Activated CD8-positive, alpha-beta memory T cell treated with anti-CD3 and anti-CD28 coated beads, Interleukin-2, amount 50 U/mL, for 24 hours (primary cell): ENCODE data around the gene ROCK2.
"Not testable (repeated sequence)": the region's sequence is repeated elsewhere in the genome, so short reads cannot be mapped to it uniquely, and the experiment has no call there.

Source experiments
- DNase-seq: peaks from one replicate; pipeline ENCODE4 v3.0.0-alpha.2; 2020; ENCODE audit errors: extremely low read depth

ROCK2 gene

DNA sequence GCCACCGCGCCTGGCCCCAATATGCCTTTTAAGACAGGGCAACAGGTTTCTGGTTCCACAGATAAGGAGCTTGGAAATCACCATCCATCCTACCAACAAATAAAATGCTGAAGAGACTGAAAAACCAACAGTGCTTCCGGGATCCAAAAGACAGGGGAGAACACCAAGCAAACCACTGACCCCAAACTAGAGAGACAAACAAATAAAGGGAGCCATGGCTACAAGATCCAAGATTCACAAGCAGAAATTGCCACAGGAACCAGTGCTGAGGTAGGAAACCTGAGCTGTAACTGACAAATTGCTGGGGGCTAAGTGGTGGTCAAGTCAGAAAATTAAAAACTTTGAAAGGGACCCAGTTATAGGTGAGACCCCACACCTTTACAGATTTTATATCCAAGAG lies 76.5 kb downstream of the ROCK2 start:
- no peak for DNase-seq

DNA sequence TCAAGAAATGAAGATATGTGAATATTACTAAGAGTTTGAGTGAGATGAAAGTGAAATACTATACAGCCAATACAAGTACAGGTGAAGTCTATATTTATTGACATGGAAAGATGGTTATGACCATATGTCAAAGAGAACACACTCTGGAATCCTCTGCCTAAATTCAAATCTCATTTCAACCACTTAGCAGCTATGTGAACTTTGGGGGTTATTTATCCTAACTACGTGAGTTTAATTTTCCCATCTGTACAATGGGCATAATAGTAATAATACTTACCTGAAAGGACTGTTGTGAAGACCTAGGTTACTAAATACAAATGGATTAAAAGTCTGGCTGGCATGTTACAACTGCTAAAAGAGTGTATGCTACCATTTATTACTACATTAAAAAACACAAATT lies 79.6 kb downstream of the ROCK2 start:
- DNase-seq: no peak

DNA sequence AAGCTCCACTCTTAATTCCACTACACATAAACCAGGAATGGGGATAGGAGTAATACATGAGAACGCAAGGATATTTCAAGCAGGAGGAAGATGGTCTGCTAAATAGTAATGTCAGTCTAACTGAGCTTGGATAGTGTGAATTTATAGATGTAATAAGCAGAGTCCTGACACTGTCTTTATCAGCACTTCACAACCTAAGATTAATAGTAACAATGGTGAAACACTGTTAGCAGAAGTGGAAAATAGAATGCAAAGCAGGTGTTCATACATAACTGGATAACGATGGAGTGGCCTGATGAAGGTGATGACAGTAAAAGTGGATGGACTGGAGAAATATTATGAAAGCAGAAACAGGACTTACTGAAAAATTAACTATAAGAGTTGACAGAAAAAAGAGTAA lies 80.4 kb downstream of the ROCK2 start:
- DNase-seq: no peak

GRCh38 chr2:11263177-11263576 lies 81.3 kb downstream of the ROCK2 start:
- no peak for DNase-seq

GRCh38 chr2:11262438-11262837 lies 82.0 kb downstream of the ROCK2 start:
- not testable (repeated sequence) for DNase-seq

DNA sequence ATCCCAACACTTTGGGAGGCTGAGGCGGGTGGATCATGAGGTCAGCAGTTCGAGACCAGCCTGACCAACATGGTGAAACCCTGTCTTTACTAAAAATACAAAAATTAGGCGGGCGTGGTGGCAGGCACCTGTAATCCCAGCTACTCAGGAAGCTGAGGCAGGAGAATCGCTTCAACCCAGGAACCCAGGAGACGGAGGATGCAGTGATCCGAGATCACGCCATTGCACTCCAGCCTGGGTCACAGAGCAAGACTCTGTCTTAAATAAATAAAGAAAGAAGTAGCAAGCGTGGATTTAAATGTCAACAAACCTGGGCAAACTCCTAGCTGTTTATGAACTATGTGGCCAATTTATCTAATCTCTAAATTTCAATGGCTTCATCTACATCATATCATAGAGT lies 82.9 kb downstream of the ROCK2 start:
- not testable (repeated sequence) for DNase-seq

DNA sequence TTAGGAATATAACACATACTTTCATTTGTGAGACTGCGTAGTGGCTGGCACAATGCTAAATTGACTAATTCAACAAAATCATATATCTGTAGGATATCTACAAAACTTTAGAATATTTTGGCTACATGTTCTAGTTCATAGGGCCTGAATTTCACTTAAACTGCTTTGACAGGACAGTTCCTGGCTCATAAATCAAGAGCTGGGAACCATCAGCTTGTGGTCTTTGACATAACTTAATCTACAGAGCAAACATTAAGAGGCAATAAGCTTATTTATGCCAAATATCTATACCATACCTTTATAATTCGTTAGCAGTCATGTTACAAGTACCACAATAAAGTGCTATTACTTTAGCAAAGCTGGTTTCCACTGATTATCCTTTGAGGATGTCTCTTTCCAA lies 83.5 kb downstream of the ROCK2 start:
- no peak for DNase-seq

DNA sequence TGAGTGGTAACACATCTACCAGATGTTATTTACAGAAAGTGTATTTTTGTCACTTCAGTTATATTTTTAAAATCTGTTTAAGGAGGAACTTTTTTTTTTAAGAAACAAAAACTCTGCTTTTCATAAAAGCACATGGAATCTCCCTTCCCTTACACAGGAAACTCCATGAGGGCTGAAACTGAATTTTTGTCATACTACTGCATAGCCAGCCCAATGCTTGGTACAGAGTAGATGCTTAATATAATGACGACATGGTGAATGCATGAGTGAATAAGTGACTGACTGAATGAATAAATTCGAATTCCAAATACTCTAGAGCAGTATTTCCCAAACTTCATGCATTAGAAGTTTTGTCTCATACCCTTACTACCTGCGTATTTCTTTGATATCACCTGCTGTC lies 86.5 kb downstream of the ROCK2 start:
- no peak for DNase-seq

GRCh38 chr2:11257078-11257477 lies 87.4 kb downstream of the ROCK2 start:
- no peak for DNase-seq

DNA sequence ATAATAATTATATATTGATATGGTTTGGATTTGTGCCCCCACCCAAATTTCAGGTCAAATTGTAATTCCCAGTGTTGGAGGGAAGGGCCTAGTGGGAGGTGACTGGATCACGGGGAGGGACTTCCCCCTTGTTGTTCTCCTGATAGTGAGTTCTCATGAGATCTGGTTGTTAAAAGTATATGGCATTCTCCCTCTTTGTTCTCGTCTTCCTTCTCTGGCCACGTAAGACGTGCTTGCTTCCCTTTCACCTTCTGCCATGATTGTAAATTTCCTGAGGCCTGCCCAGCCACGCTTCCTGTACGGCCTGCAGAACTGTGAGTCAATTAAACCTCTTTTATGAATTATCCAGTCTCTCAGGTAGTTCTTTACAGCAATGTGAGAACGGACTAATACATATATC lies 88.3 kb downstream of the ROCK2 start:
- no peak for DNase-seq

- no peak for DNase-seq
Measured at GRCh38 chr2:11254100-11254536, 90.3 kb downstream of the ROCK2 start.

- not testable (repeated sequence) for DNase-seq
Measured at GRCh38 chr2:11252458-11252857, 92.0 kb downstream of the ROCK2 start.

DNA sequence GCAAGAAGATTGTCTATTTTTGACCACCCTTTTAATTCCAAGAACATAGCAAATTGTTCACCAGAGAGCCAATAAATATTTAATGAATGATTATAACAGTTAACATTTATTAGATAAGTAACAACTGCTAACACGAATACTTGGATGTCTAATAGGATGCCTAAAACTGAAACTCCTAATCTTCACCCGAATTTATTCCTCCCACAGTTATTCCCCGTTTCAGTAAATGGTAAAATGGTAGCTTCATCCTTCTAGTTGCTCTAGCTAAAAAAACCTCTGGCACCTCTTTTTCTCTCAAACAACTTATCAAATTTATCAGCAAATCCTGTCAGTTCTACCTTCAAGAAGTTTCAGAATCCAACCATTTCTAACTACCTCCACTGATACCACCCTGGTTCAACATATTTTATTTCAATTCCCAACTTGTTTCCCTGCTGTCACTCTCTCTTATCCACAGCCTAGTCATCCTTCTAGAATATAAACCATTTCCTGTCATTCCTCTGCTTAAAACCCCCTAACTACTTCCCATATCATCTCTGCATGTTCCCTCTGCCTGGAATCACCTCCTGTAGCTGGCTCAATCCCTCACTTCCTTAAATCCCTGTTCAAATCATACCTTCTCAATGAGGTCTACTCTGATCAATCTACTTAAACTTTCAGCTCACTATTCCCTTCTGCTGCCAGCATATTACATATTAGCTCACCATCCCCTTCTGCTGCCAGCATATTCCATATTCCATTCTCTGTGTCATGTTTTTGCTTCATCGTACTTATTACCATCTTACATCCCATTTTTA lies 93.8 kb downstream of the ROCK2 start:
- DNase-seq: no peak

DNA sequence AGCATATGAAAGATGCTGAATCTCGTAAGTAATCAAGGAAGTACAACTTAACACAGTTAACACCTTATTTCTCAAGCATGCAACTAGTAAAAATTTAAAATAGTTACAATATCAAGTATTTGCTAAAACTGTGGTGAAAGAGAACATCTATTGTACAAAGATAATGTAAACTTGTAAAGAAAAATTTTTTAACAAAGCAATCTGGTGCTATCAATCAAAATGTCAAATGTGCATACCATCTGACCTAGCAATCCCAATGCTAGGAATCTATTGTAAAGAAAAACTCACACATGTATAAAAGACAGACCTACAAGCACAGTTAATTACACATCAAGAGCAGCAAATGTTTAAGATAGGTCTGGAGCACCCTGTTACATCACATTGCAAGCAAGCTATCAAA lies 99.1 kb downstream of the ROCK2 start:
- no peak for DNase-seq

DNA sequence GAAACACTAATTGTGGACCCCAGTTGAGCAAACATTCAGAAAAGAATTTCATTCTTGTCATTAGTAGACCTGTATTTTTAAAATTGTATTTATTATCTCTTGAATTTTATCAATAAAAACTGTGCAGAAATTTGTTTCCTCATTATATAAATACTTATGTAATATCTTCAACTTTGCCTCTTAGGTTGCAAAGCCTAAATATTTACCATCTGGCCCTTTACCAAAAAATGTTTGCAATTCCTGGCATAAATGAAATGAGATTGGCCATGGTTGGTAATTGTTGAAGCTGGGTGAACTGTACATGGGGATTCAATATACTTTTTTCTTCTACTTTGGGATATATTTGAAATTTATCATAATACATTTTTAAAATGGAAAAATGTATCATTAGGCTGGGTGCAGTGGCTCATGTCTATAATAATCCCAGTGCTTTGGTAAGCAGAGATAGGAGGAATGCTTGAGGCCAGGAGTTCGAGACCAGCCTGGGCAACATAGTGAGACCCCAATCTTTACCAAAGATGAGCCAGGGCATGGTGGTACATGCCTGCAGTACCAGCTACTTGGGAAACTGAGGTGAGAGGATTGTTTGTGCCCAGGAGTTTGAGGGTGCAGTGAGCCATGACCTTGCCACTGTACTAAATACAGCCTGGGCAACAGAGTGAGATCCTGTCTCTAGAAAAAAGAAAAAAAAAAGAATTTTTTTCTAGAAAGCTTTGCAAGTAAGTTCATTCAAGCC lies 100.2 kb downstream of the ROCK2 start:
- no peak for DNase-seq

DNA sequence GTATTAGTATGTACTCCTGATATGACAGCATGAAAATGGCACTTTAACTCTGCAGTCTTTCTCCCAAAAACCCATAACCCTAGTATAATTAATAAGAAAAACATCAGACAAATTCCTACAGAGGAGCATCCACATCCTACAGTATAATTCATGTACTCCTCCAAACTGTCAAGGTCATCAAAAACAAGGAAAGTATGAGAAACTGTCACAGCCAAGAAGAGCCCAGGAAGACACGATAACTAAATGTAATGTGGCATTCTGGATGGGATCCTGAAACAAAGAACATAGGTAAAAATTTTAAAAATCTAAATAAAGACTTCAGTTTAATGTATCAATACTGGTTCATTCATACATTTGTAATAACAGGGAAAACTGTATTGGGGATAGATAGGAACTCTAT lies 100.9 kb downstream of the ROCK2 start:
- DNase-seq: no peak

DNA sequence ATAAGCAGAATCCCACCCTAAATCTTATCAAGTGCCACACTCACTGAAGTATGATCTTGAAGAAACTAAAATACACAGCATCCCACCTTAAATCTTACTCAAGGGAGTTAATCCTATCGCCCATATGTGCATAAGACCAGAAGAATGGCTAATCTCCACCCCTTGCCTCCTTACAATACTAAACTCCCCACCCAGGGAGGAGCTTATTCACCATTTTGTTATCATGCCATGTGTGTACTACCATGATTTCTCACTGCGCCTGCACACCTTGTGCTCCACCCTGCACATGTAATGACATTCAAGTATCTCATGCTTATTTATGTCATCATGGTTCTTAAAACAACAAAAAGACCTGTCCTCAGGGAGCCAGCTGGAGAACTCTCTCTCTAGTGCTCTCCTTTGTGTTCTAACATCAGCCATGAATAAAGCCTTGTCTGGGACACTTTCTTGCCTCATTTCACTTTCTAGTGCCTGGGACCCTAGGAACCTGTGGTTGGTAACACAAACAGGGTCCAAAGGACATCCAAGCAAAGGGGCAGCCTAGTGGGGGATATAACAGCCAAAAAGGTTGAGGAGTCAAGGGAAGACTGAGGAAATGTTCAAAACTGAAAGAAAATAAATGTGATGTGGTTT lies 101.8 kb downstream of the ROCK2 start:
- no peak for DNase-seq

DNA sequence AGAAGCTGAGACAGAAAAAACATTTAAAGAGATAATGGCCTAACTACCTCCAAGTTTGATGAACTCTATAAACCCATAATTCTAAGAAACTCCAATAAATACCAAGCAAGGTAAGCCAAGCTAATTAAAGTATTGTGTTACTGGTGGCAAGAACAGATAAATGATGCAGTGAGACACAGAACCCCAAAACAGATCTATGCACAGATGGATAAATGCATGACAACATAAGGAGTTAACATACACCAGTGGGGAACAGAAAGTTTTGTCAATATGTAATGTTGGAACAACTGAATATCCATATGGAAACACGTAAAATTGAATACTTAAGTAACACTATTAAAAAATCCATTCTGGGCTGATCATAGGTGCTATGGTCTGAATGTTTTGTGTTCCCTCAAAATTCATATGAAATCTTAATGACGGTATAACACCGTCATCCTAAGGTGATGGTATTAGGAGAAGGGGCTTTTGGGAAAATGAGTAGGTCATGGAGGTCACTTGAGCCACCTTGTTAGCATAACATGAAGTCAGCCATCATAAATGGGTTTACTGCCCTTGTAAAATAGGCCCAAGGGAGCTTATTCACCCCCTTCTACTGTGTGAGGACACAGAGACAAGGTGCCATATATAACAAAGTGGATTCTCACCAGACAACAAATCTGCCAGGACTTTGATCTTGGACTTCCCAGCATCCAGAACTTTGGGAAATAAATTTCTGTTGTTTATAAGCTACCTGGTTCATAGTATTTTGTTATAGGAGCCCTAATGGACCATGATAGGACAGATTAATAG lies 102.8 kb downstream of the ROCK2 start:
- no peak for DNase-seq

DNA sequence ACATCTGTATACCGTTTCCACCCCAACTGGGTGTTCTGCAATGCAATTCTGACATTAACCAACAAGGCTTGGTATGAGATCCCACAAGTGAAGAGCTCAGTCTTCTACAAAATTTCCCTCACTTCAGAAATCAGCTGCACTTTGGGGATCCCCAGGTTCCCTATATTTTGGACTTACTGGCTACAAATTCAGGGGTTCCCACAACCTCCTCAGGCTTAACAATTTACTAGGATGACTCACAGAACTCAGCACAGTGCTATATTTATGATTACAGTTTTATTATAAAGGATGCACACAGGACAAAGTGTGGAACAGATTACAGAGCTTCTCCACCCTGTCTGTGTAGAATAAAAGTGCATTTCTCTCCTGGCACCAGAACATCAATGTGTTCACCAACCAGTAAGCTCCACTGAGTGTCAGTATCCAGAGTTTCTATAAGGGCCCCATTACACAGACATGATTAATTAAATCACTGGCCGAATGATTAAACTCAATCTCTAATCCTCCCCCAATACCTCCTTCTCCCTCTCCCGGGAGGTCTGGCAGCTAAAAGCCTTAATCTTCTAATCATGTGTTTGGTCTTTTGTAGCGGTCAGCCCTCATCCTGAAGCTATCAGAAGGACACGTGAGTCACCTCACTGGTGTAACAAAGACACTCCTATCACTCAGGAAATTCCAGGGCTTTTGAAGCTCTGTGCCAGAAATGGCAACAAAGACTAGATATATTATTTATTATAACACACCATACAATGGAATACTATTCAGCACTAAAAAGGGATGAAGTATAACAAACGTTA lies 104.6 kb downstream of the ROCK2 start:
- no peak for DNase-seq

- no peak for DNase-seq
Measured at GRCh38 chr2:11239147-11239546, 105.3 kb downstream of the ROCK2 start.

DNA sequence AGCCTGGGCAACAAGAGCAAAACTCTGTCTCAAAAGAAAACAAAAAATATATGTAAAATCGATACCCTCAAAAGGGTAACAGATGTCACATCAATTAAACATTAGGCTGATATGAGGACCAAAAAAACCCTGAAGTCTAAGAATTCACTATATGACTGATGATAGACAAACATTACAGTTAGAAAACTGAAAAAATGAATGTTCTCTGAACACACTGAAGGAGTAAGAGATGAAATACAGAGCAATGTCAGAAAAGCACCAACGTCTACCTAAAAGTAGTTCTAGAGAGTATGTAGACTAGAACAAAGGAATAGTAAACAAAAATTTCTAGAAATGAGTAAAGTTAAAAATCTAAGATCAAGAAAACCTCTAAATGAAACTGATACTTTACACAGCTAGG lies 107.3 kb downstream of the ROCK2 start:
- no peak for DNase-seq
